Astrocyte of the cerebellum (primary cell): ENCODE data around the gene PSMG4.

Source experiments
- DNase-seq: peaks from one replicate; pipeline ENCODE4 v3.0.0-alpha.2; 2011; ENCODE audit warnings: low read depth
- H3K4me3 ChIP-seq: 2 replicates; pipeline ENCODE4 v1.5.1; 2011; ENCODE audit warnings: mild to moderate bottlenecking, low read depth, low read length, moderate library complexity
- CTCF ChIP-seq: IDR thresholded peaks from 2 replicates; pipeline ENCODE4 v1.5.1; 2012; ENCODE audit warnings: low read length, low read depth, moderate library complexity, mild to moderate bottlenecking; ENCODE audit errors: missing control alignments
- in situ Hi-C: cut with HindIII; loops from 2 replicates; pipeline ENCODE4 v1.10.0; 2017; ENCODE audit warnings: low sequenced_read_pairs

Gene PSMG4

GRCh38 chr6:3251462-3252314 lies 7.1 kb upstream of the PSMG4 start:
- no peak overlapping the region for H3K4me3 ChIP-seq
- DNase-seq, result peak; percentile 64
- in situ Hi-C loops, result no loop called here
- TF ChIP-seq CTCF, result peak; percentile 97

GRCh38 chr6:3252369-3252768 lies 6.4 kb upstream of the PSMG4 start:
- TF ChIP-seq CTCF, result no peak
- no peak overlapping the region for H3K4me3 ChIP-seq
- DNase-seq, result no peak
- in situ Hi-C loops, result no loop called here

GRCh38 chr6:3252861-3253596 lies 5.7 kb upstream of the PSMG4 start:
- no peak overlapping the region for H3K4me3 ChIP-seq
- DNase-seq, result no peak
- TF ChIP-seq CTCF, result no peak
- in situ Hi-C loops, result no loop called here

GRCh38 chr6:3253597-3253961 lies 5.2 kb upstream of the PSMG4 start:
- in situ Hi-C loops, result no loop called here
- TF ChIP-seq CTCF, result no peak
- DNase-seq, result no peak
- no peak overlapping the region for H3K4me3 ChIP-seq

- in situ Hi-C loops, result no loop called here
- no peak for DNase-seq
- H3K4me3 ChIP-seq, result peak overlapping the region; percentile 88
- no peak for TF ChIP-seq CTCF
Measured at GRCh38 chr6:3258201-3258600, 546 bp upstream of the PSMG4 start.

GRCh38 chr6:3259491-3259958 lies 778 bp downstream of the PSMG4 start:
- in situ Hi-C loops, result no loop called here
- TF ChIP-seq CTCF, result peak; percentile 13

More at GRCh38 chr6:3259491-3259958, 778 bp downstream of the PSMG4 start:
- peak overlapping the region; percentile 88 for H3K4me3 ChIP-seq
- DNase-seq, result no peak
